HG03045 (cell line): ENCODE measurements around the gene DPH5.
"Not testable (repeated sequence)": the region's sequence is repeated elsewhere in the genome, so short reads cannot be mapped to it uniquely, and the experiment has no call there.

ENCODE experiments used
- ATAC-seq: cut with Tn5 transposase; IDR thresholded peaks from one replicate; pipeline ENCODE4 v1.9.1; 2021; ENCODE audit warnings: mild to moderate bottlenecking, moderate library complexity; ENCODE audit not compliant: unreplicated experiment

DPH5 gene

GRCh38 chr1:101025657-101026429, at the start of gene DPH5:
TSS of gene DPH5 (minus strand) at chr1:101025784. CDS start at chr1:101025443, 341 bp downstream.
- peak; percentile 81 for ATAC-seq

GRCh38 chr1:101073836-101074235, 48.3 kb upstream of the DPH5 start:
- no peak for ATAC-seq

GRCh38 chr1:101071470-101071891, 45.9 kb upstream of the DPH5 start:
- ATAC-seq: no peak

- ATAC-seq: no peak
Observed at GRCh38 chr1:101069158-101069557, 43.6 kb upstream of the DPH5 start.

GRCh38 chr1:101066937-101067335, 41.4 kb upstream of the DPH5 start:
- ATAC-seq: not testable (repeated sequence)

GRCh38 chr1:101066260-101066936, 40.8 kb upstream of the DPH5 start:
- no peak for ATAC-seq

GRCh38 chr1:101065575-101065974, 40.0 kb upstream of the DPH5 start:
- no peak for ATAC-seq

- ATAC-seq: no peak
Observed at GRCh38 chr1:101064697-101065096, 39.1 kb upstream of the DPH5 start.

- ATAC-seq: no peak
Observed at GRCh38 chr1:101060992-101061391, 35.4 kb upstream of the DPH5 start.

GRCh38 chr1:101059945-101060542, 34.5 kb upstream of the DPH5 start:
- no peak for ATAC-seq

- ATAC-seq: no peak
Observed at GRCh38 chr1:101055623-101056022, 30.0 kb upstream of the DPH5 start.

GRCh38 chr1:101051688-101052638, 26.4 kb upstream of the DPH5 start:
- ATAC-seq: peak; percentile 89

GRCh38 chr1:101050869-101051268, 25.3 kb upstream of the DPH5 start:
- ATAC-seq: no peak

GRCh38 chr1:101044749-101045148, 19.2 kb upstream of the DPH5 start:
- no peak for ATAC-seq

- no peak for ATAC-seq
Observed at GRCh38 chr1:101044259-101044658, 18.7 kb upstream of the DPH5 start.

GRCh38 chr1:101043776-101044175, 18.2 kb upstream of the DPH5 start:
- no peak for ATAC-seq

- ATAC-seq: no peak
Observed at GRCh38 chr1:101041300-101041699, 15.7 kb upstream of the DPH5 start.

- no peak for ATAC-seq
Observed at GRCh38 chr1:101040666-101041065, 15.1 kb upstream of the DPH5 start.

- ATAC-seq: no peak
Observed at GRCh38 chr1:101039245-101039644, 13.7 kb upstream of the DPH5 start.

- ATAC-seq: no peak
Observed at GRCh38 chr1:101037316-101037715, 11.7 kb upstream of the DPH5 start.

- ATAC-seq: no peak
Observed at GRCh38 chr1:101033017-101033416, 7.4 kb upstream of the DPH5 start.
